DOHH2 (cell line): ENCODE data around the gene STPG2.

Experiments used
- H3F3A ChIP-seq: fragments of 200-600 bp; sonication (generic), shearing (Covaris generic); 2 replicates; pipeline ENCODE4 v1.6.0; 2016; ENCODE audit warnings: antibody characterized with exemption, mild to moderate bottlenecking; ENCODE audit not compliant: control insufficient read depth, insufficient read depth
- H3K27ac ChIP-seq: fragments of 200-600 bp; sonication (generic); 2 replicates; pipeline ENCODE4 v1.5.1; 2014; ENCODE audit warnings: low read depth, mild to moderate bottlenecking, low read length, moderate library complexity
- H3K27me3 ChIP-seq: fragments of 200-600 bp; sonication (generic); 2 replicates; pipeline ENCODE4 v1.6.1; 2014; ENCODE audit warnings: mild to moderate bottlenecking, low read length, mixed read lengths; ENCODE audit not compliant: control insufficient read depth
- H3K36me3 ChIP-seq: fragments of 200-600 bp; sonication (generic); 2 replicates; pipeline ENCODE4 v1.6.1; 2014; ENCODE audit warnings: mild to moderate bottlenecking, low read length, moderate library complexity, mixed read lengths; ENCODE audit not compliant: control insufficient read depth
- H3K4me1 ChIP-seq: fragments of 200-600 bp; sonication (generic); 2 replicates; pipeline ENCODE4 v1.6.1; 2014; ENCODE audit warnings: mild to moderate bottlenecking, low read length, mixed read lengths; ENCODE audit not compliant: control insufficient read depth
- H3K4me2 ChIP-seq: fragments of 200-600 bp; sonication (generic); 2 replicates; pipeline ENCODE4 v1.6.0; 2014; ENCODE audit warnings: mild to moderate bottlenecking, low read length, moderate library complexity
- H3K4me3 ChIP-seq: fragments of 200-600 bp; sonication (generic); 2 replicates; pipeline ENCODE4 v1.5.1; 2014; ENCODE audit warnings: mild to moderate bottlenecking, low read length, mixed read lengths
- H3K79me2 ChIP-seq: fragments of 200-600 bp; sonication (generic); 2 replicates; pipeline ENCODE4 v1.6.1; 2014; ENCODE audit warnings: mild to moderate bottlenecking, low read length, mixed read lengths; ENCODE audit not compliant: control insufficient read depth
- H3K9me2 ChIP-seq: fragments of 200-600 bp; sonication (generic); replicated peaks from 2 replicates; pipeline ENCODE4 v1.6.1; 2014; ENCODE audit warnings: mild to moderate bottlenecking, low read length, mixed read lengths; ENCODE audit not compliant: control insufficient read depth
- H3K9me3 ChIP-seq: fragments of 200-600 bp; sonication (generic); 2 replicates; pipeline ENCODE4 v1.6.1; 2014; ENCODE audit warnings: antibody characterized with exemption, low read length, mixed read lengths; ENCODE audit not compliant: control insufficient read depth, insufficient read depth
- H4K20me1 ChIP-seq: fragments of 200-600 bp; sonication (generic); 2 replicates; pipeline ENCODE4 v1.6.0; 2014; ENCODE audit warnings: low read depth, mild to moderate bottlenecking, antibody characterized with exemption, low read length, moderate library complexity; ENCODE audit not compliant: control insufficient read depth, insufficient read depth
- CTCF ChIP-seq: fragments of 200-600 bp; sonication (generic); IDR thresholded peaks from one replicate; pipeline ENCODE4 v1.5.1; 2014; ENCODE audit warnings: antibody characterized with exemption, mild to moderate bottlenecking, low read depth, low read length; ENCODE audit not compliant: poor library complexity, severe bottlenecking
- EZH2phosphoT487 ChIP-seq: fragments of 200-600 bp; sonication (generic); IDR thresholded peaks from 2 replicates; pipeline ENCODE4 v1.6.1; 2017; ENCODE audit warnings: borderline replicate concordance, mild to moderate bottlenecking, antibody characterized with exemption, low read length, moderate library complexity, mixed read lengths

STPG2 gene

GRCh38 chr4:97950836-97951235 lies 192.4 kb downstream of the STPG2 start:
- H3K36me3 ChIP-seq = no peaks in the 10 kb centered on the region
- no peaks in the 10 kb centered on the region for H3K4me1 ChIP-seq
- no peaks in the 10 kb centered on the region for H4K20me1 ChIP-seq
- no peaks in the 10 kb centered on the region for H3K9me2 ChIP-seq
- no peaks in the 10 kb centered on the region for H3F3A ChIP-seq
- H3K27ac ChIP-seq = no peak overlapping the region
- no peak overlapping the region for H3K4me2 ChIP-seq
- H3K9me3 ChIP-seq = no peaks in the 10 kb centered on the region
- no peak for TF ChIP-seq CTCF
- TF ChIP-seq EZH2phosphoT487 = no peak
- H3K4me3 ChIP-seq = no peak overlapping the region
- H3K27me3 ChIP-seq = no peaks in the 10 kb centered on the region
- H3K79me2 ChIP-seq = no peaks in the 10 kb centered on the region

GRCh38 chr4:97942951-97943350 lies 200.3 kb downstream of the STPG2 start:
- H3K79me2 ChIP-seq = no peaks in the 10 kb centered on the region
- no peaks in the 10 kb centered on the region for H3F3A ChIP-seq
- H3K27ac ChIP-seq = no peak overlapping the region
- H3K9me2 ChIP-seq = no peaks in the 10 kb centered on the region
- no peaks in the 10 kb centered on the region for H3K27me3 ChIP-seq
- no peaks in the 10 kb centered on the region for H3K4me1 ChIP-seq
- H3K9me3 ChIP-seq = no peaks in the 10 kb centered on the region
- H3K4me3 ChIP-seq = no peak overlapping the region
- TF ChIP-seq EZH2phosphoT487 (no peak), CTCF (no peak)
- no peaks in the 10 kb centered on the region for H3K36me3 ChIP-seq
- no peak overlapping the region for H3K4me2 ChIP-seq
- H4K20me1 ChIP-seq = no peaks in the 10 kb centered on the region

- H3K9me2 ChIP-seq = no peaks in the 10 kb centered on the region
- H3K27me3 ChIP-seq = no peaks in the 10 kb centered on the region
- no peak overlapping the region for H3K4me2 ChIP-seq
- no peaks in the 10 kb centered on the region for H3K79me2 ChIP-seq
- no peaks in the 10 kb centered on the region for H3K9me3 ChIP-seq
- no peaks in the 10 kb centered on the region for H3K36me3 ChIP-seq
- H4K20me1 ChIP-seq = no peaks in the 10 kb centered on the region
- no peak overlapping the region for H3K27ac ChIP-seq
- H3F3A ChIP-seq = no peaks in the 10 kb centered on the region
- TF ChIP-seq EZH2phosphoT487 (no peak), CTCF (no peak)
- H3K4me3 ChIP-seq = no peak overlapping the region
- H3K4me1 ChIP-seq = no peaks in the 10 kb centered on the region
Measured at GRCh38 chr4:97942137-97942536, 201.1 kb downstream of the STPG2 start.

- no peaks in the 10 kb centered on the region for H3K79me2 ChIP-seq
- H3K4me2 ChIP-seq = no peak overlapping the region
- TF ChIP-seq EZH2phosphoT487 = no peak
- TF ChIP-seq CTCF = no peak
- H4K20me1 ChIP-seq = no peaks in the 10 kb centered on the region
- no peak overlapping the region for H3K4me3 ChIP-seq
- H3K9me2 ChIP-seq = no peaks in the 10 kb centered on the region
- no peaks in the 10 kb centered on the region for H3K36me3 ChIP-seq
- no peaks in the 10 kb centered on the region for H3K9me3 ChIP-seq
- no peaks in the 10 kb centered on the region for H3K4me1 ChIP-seq
- no peaks in the 10 kb centered on the region for H3F3A ChIP-seq
- H3K27ac ChIP-seq = no peak overlapping the region
- H3K27me3 ChIP-seq = no peaks in the 10 kb centered on the region
Measured at GRCh38 chr4:97938141-97938540, 205.1 kb downstream of the STPG2 start.
